ENCODE measurements around the gene CUL9.

The CUL9 gene

GRCh38 chr6:43231053-43231452 is 49.1 kb downstream of the CUL9 start:
- DNase-seq = no peak

- no peak for DNase-seq
Observed at GRCh38 chr6:43231735-43232450, 49.9 kb downstream of the CUL9 start.

GRCh38 chr6:43235841-43236240 is 53.8 kb downstream of the CUL9 start:
- DNase-seq = no peak

- no peak for DNase-seq
Observed at GRCh38 chr6:43239054-43239453, 57.1 kb downstream of the CUL9 start.

- no peak for DNase-seq
Observed at GRCh38 chr6:43240950-43241349, 59.0 kb downstream of the CUL9 start.

- no peak for DNase-seq
Observed at GRCh38 chr6:43241446-43241845, 59.5 kb downstream of the CUL9 start.

GRCh38 chr6:43242908-43243663 is 61.1 kb downstream of the CUL9 start, which contains the start of gene TTBK1:
Gene TTBK1 (plus strand): TSS chr6:43243481. CDS start chr6:43246661, 3,180 bp downstream.
- DNase-seq = peak; percentile 36

- DNase-seq = no peak
Observed at GRCh38 chr6:43243664-43244321, 61.8 kb downstream of the CUL9 start.

GRCh38 chr6:43246301-43247113 is 64.5 kb downstream of the CUL9 start:
- DNase-seq = peak; percentile 85

- DNase-seq = peak; percentile 91
Observed at GRCh38 chr6:43247114-43247999, 65.4 kb downstream of the CUL9 start.

GRCh38 chr6:43248101-43248500 is 66.1 kb downstream of the CUL9 start:
- DNase-seq = no peak

- no peak for DNase-seq
Observed at GRCh38 chr6:43248791-43249190, 66.8 kb downstream of the CUL9 start.

GRCh38 chr6:43250992-43251373 is 69.0 kb downstream of the CUL9 start:
- DNase-seq = peak; percentile 90

- no peak for DNase-seq
Observed at GRCh38 chr6:43253401-43253800, 71.4 kb downstream of the CUL9 start.

GRCh38 chr6:43254138-43254817 is 72.3 kb downstream of the CUL9 start:
- DNase-seq = no peak

- DNase-seq = no peak
Observed at GRCh38 chr6:43254846-43255245, 72.8 kb downstream of the CUL9 start.

- no peak for DNase-seq
Observed at GRCh38 chr6:43255408-43256054, 73.5 kb downstream of the CUL9 start.

GRCh38 chr6:43256670-43257366 is 74.8 kb downstream of the CUL9 start:
- DNase-seq = no peak

GRCh38 chr6:43257367-43258145 is 75.6 kb downstream of the CUL9 start:
- no peak for DNase-seq

Measured in NCI-H69 (cell line).